Measurements from ENCODE around the gene LILRB4. TPM values are rescaled to one million over a fixed set of nuclear protein-coding genes. Genes with fewer than 3 reads are reported as not detected.
"Not testable (repeated sequence)": the region's sequence is repeated elsewhere in the genome, so short reads cannot be mapped to it uniquely, and the experiment has no call there.

The LILRB4 gene
- total and polyA plus RNA-seq, 5 experiments from 2014 or later: 0.47 to 0.57 TPM; not detected in 3

- POLR2A ChIA-PET, H3K27ac Mint-ChIP-seq, H3K9me3 Mint-ChIP-seq, H3K4me1 Mint-ChIP-seq, H3K4me3 Mint-ChIP-seq, H3K36me3 Mint-ChIP-seq, ATAC-seq: not testable (repeated sequence)
- peak in 3 of 10 donors; percentile 23 to 39 (median 24) for DNase-seq
- H3K27me3 Mint-ChIP-seq: peaks cover 7 to 34% (median 16%) of the 10 kb centered on the region in 5 donors
These were observed 13.5 kb downstream of the LILRB4 start for GRCh38 chr19:54676210-54676834.

GRCh38 chr19:54677217-54677616, 14.4 kb downstream of the LILRB4 start:
- H3K36me3 Mint-ChIP-seq: no peaks in the 10 kb centered on the region
- H3K4me1 Mint-ChIP-seq: no peaks in the 10 kb centered on the region
- POLR2A ChIA-PET: no interaction called here
- H3K9me3 Mint-ChIP-seq: no peaks in the 10 kb centered on the region
- no peak overlapping the region for H3K4me3 Mint-ChIP-seq
- peaks cover 8 to 34% (median 17%) of the 10 kb centered on the region in 5 donors for H3K27me3 Mint-ChIP-seq
- ATAC-seq (no peak), DNase-seq (no peak)
- no peak overlapping the region for H3K27ac Mint-ChIP-seq

DNA sequence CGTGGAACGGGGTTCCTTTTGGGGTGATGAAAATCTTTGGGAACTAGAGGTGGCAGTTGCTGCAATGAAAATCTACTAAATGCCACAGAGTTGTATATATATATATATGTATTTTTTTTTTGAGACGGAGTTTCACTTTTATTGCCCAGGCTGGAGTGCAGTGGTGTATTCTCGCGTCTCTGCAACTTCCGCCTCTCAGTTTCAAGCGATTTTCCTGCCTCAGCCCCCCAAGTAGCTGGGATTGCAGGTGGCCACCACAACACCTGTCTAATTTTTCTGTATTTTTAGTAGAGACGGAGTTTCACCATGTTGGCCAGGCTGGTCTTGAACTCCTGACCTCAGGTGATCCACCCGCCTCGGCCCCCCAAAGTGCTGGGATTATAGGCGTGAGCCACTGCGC, 18.8 kb downstream of the LILRB4 start:
- H3K27me3 Mint-ChIP-seq: peaks cover 17 to 42% (median 23%) of the 10 kb centered on the region in 5 donors
- ATAC-seq, H3K36me3 Mint-ChIP-seq, DNase-seq, H3K4me1 Mint-ChIP-seq, H3K27ac Mint-ChIP-seq, POLR2A ChIA-PET, H3K9me3 Mint-ChIP-seq, H3K4me3 Mint-ChIP-seq: not testable (repeated sequence)

- POLR2A ChIA-PET: no interaction called here
- no peak overlapping the region for H3K27ac Mint-ChIP-seq
- no peaks in the 10 kb centered on the region for H3K4me1 Mint-ChIP-seq
- H3K36me3 Mint-ChIP-seq: peaks cover 0 to 5% (median 0%) of the 10 kb centered on the region in 3 donors
- ATAC-seq (no peak), DNase-seq (no peak)
- peaks cover 0 to 5% (median 0%) of the 10 kb centered on the region in 9 donors for H3K9me3 Mint-ChIP-seq
- peaks cover 21 to 42% (median 25%) of the 10 kb centered on the region in 5 donors for H3K27me3 Mint-ChIP-seq
- H3K4me3 Mint-ChIP-seq: no peak overlapping the region
These were observed 19.6 kb downstream of the LILRB4 start for GRCh38 chr19:54682306-54682856.

GRCh38 chr19:54684527-54684926, 21.7 kb downstream of the LILRB4 start:
- peaks cover 0 to 5% (median 0%) of the 10 kb centered on the region in 3 donors for H3K36me3 Mint-ChIP-seq
- peaks cover 0 to 5% (median 0%) of the 10 kb centered on the region in 9 donors for H3K9me3 Mint-ChIP-seq
- no peak for ATAC-seq
- no peak overlapping the region for H3K4me3 Mint-ChIP-seq
- DNase-seq: no peak
- peaks cover 19 to 44% (median 26%) of the 10 kb centered on the region in 5 donors for H3K27me3 Mint-ChIP-seq
- no peaks in the 10 kb centered on the region for H3K4me1 Mint-ChIP-seq
- H3K27ac Mint-ChIP-seq: no peak overlapping the region
- POLR2A ChIA-PET: no interaction called here

DNA sequence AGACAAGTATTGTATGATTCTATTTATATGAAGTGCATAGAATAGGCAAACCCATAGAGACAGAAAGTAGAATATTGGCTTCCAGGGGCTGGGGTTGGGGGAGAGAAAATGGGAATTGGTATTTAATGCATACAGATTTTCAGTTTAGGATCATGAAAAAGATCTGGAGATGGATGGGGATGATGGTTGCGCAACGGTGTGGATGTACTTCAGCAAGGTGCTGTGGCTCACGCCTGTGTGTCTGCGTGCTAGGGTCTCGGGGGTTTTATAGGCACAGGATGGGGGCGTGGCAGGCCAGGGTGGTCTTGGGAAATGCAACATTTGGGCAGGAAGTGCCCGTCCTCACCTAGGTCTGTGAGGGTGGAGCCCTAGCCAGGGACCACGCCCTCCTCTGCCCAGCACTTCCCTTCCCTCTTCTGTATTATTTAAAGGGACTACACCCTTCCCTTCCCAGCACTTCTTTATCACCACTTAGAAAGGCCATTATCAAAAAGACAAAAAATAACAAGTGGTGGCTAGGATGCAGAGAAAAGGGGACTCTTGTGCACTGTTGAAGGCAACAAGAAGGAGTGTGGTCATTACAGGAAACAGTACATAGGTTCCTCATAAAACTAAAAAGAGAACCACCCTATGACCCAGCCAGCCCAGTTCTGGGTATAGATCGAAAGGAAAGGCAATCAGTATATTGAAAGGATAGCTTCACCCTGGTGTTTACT, 29.0 kb downstream of the LILRB4 start:
- POLR2A ChIA-PET: no interaction called here
- H3K9me3 Mint-ChIP-seq: peaks cover 0 to 20% (median 6%) of the 10 kb centered on the region in 9 donors
- DNase-seq (no peak), ATAC-seq (no peak)
- peaks cover 0 to 24% (median 2%) of the 10 kb centered on the region in 4 donors for H3K4me1 Mint-ChIP-seq
- H3K27ac Mint-ChIP-seq: no peak overlapping the region
- no peak overlapping the region for H3K4me3 Mint-ChIP-seq
- H3K27me3 Mint-ChIP-seq: peaks cover 23 to 74% (median 37%) of the 10 kb centered on the region in 5 donors
- H3K36me3 Mint-ChIP-seq: peaks cover 0 to 5% (median 0%) of the 10 kb centered on the region in 3 donors

GRCh38 chr19:54692298-54692615, 29.5 kb downstream of the LILRB4 start:
- Mint-ChIP-seq H3K27me3 (peaks cover 20 to 69% (median 38%) of the 10 kb centered on the region in 5 donors), H3K27ac (no peak overlapping the region), H3K4me1 (peaks cover 0 to 24% (median 2%) of the 10 kb centered on the region in 4 donors), H3K4me3 (no peak overlapping the region), H3K36me3 (peaks cover 0 to 5% (median 0%) of the 10 kb centered on the region in 3 donors), H3K9me3 (peaks cover 0 to 20% (median 6%) of the 10 kb centered on the region in 9 donors)
- POLR2A ChIA-PET: no interaction called here
- ATAC-seq: no peak
- no peak for DNase-seq

GRCh38 chr19:54694648-54695047, 31.9 kb downstream of the LILRB4 start:
- H3K27ac Mint-ChIP-seq: peak overlapping the region in 1 of 10 donors; percentile 33
- peaks cover 0 to 5% (median 1%) of the 10 kb centered on the region in 3 donors for H3K36me3 Mint-ChIP-seq
- POLR2A ChIA-PET: no interaction called here
- DNase-seq (no peak), ATAC-seq (no peak)
- peaks cover 18 to 64% (median 47%) of the 10 kb centered on the region in 5 donors for H3K27me3 Mint-ChIP-seq
- peaks cover 0 to 24% (median 2%) of the 10 kb centered on the region in 4 donors for H3K4me1 Mint-ChIP-seq
- peaks cover 0 to 20% (median 3%) of the 10 kb centered on the region in 9 donors for H3K9me3 Mint-ChIP-seq
- no peak overlapping the region for H3K4me3 Mint-ChIP-seq

DNA sequence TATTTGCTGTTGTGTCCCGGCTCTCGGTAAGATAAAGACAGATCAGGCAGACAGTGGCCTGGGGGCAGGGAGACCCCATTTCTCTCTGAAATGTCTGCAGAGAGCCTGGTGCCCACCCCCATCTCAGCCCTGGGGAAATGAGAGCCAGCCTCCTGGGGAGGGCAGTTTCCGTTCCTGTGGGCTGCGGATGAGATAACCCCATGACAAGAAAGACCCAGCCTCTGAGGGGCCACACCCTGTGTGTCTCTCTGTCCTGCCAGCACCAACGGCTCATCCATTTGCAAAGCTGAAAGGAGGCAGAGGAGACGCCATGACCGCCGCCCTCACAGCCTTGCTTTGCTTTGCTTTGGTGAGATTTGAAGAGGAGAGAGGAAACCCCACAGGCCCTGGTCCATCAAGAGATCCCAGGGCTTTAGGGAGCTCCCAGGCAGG, 33.3 kb downstream of the LILRB4 start:
- Mint-ChIP-seq H3K9me3 (peaks cover 0 to 20% (median 3%) of the 10 kb centered on the region in 9 donors), H3K27me3 (peaks cover 19 to 68% (median 52%) of the 10 kb centered on the region in 5 donors), H3K4me3 (no peak overlapping the region), H3K36me3 (peaks cover 0 to 5% (median 1%) of the 10 kb centered on the region in 3 donors), H3K27ac (no peak overlapping the region), H3K4me1 (peaks cover 0 to 24% (median 2%) of the 10 kb centered on the region in 4 donors)
- DNase-seq (no peak), ATAC-seq (no peak)
- POLR2A ChIA-PET: no interaction called here

GRCh38 chr19:54696766-54697165, 34.0 kb downstream of the LILRB4 start:
- Mint-ChIP-seq H3K36me3 (peaks cover 0 to 5% (median 1%) of the 10 kb centered on the region in 3 donors), H3K4me1 (peaks cover 0 to 18% (median 0%) of the 10 kb centered on the region in 4 donors), H3K27ac (no peak overlapping the region), H3K27me3 (peaks cover 19 to 62% (median 49%) of the 10 kb centered on the region in 5 donors), H3K4me3 (no peak overlapping the region), H3K9me3 (peaks cover 0 to 17% (median 2%) of the 10 kb centered on the region in 9 donors)
- DNase-seq (no peak), ATAC-seq (no peak)
- POLR2A ChIA-PET: no interaction called here

GRCh38 chr19:54697716-54698115, 34.9 kb downstream of the LILRB4 start:
- ATAC-seq, H3K36me3 Mint-ChIP-seq, POLR2A ChIA-PET, H3K9me3 Mint-ChIP-seq, H3K4me3 Mint-ChIP-seq, DNase-seq, H3K27ac Mint-ChIP-seq: not testable (repeated sequence)
- H3K27me3 Mint-ChIP-seq: peaks cover 20 to 55% (median 43%) of the 10 kb centered on the region in 5 donors
- peaks cover 0 to 11% (median 0%) of the 10 kb centered on the region in 4 donors for H3K4me1 Mint-ChIP-seq

DNA sequence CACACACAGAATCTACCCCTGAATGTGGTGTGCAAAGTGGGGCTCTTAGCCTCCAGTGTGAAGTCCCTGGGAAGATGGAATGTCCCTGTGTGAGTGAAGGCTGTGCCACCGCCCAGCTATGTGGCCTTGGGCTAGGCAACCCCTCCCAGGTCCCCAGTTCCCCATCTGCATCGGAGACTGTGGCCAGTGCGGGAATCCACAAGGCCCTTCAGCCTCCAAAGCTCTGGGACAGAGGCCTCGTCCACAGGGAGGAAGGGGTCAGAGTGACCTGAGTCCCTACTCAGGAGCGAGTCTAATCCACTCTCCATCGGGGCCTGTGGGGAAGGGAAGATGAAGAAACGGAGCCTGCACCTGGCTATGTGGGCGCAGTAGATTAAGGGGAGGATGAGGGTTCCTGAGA, 42.1 kb downstream of the LILRB4 start:
- POLR2A ChIA-PET: no interaction called here
- peaks cover 2 to 19% (median 14%) of the 10 kb centered on the region in 4 donors for H3K4me1 Mint-ChIP-seq
- no peak for ATAC-seq
- H3K9me3 Mint-ChIP-seq: peaks cover 0 to 3% (median 0%) of the 10 kb centered on the region in 9 donors
- peaks cover 13 to 30% (median 18%) of the 10 kb centered on the region in 5 donors for H3K27me3 Mint-ChIP-seq
- H3K36me3 Mint-ChIP-seq: no peaks in the 10 kb centered on the region
- DNase-seq: no peak
- H3K4me3 Mint-ChIP-seq: no peak overlapping the region
- no peak overlapping the region for H3K27ac Mint-ChIP-seq

- Mint-ChIP-seq H3K27ac (no peak overlapping the region), H3K9me3 (peaks cover 0 to 3% (median 0%) of the 10 kb centered on the region in 9 donors), H3K4me3 (no peak overlapping the region), H3K4me1 (peaks cover 2 to 25% (median 14%) of the 10 kb centered on the region in 4 donors), H3K36me3 (peaks cover 0 to under 1% (median 0%) of the 10 kb centered on the region in 3 donors), H3K27me3 (peaks cover 5 to 21% (median 13%) of the 10 kb centered on the region in 5 donors)
- peak in 1 of 2 donors; percentile 25 for ATAC-seq
- POLR2A ChIA-PET: no interaction called here
- DNase-seq: no peak
These were observed 45.2 kb downstream of the LILRB4 start for GRCh38 chr19:54707962-54708361.

Data from naive thymus-derived CD8-positive, alpha-beta T cell (primary cell).